NT2/D1 (cell line): Measurements from ENCODE around the gene PACSIN2.
A peak's percentile ranks its signal among the peaks of the same experiment; 100 is the strongest.
"Not testable (repeated sequence)": the region's sequence is repeated elsewhere in the genome, so short reads cannot be mapped to it uniquely, and the experiment has no call there.

ENCODE experiments used
- DNase-seq: peaks from one replicate; pipeline ENCODE4 v3.0.0-alpha.2; 2011; ENCODE audit warnings: low read depth, low spot score
- H3K27me3 ChIP-seq: 2 replicates; pipeline ENCODE4 v1.6.0; 2011; ENCODE audit warnings: mild to moderate bottlenecking; ENCODE audit not compliant: insufficient read length, insufficient read depth
- H3K36me3 ChIP-seq: 2 replicates; pipeline ENCODE4 v1.6.1; 2011; ENCODE audit warnings: mild to moderate bottlenecking, low read length, mixed read lengths; ENCODE audit not compliant: insufficient read depth, insufficient read length
- H3K4me1 ChIP-seq: 2 replicates; pipeline ENCODE4 v1.5.1; 2011; ENCODE audit not compliant: insufficient read depth, insufficient read length
- H3K4me3 ChIP-seq: 2 replicates; pipeline ENCODE4 v1.5.1; 2011; ENCODE audit warnings: low read depth; ENCODE audit not compliant: insufficient read length
- H3K9ac ChIP-seq: 2 replicates; pipeline ENCODE4 v1.6.0; 2011; ENCODE audit warnings: low read depth; ENCODE audit not compliant: insufficient read length
- H3K9me3 ChIP-seq: 2 replicates; pipeline ENCODE4 v1.5.1; 2011; ENCODE audit warnings: mild to moderate bottlenecking, low read length; ENCODE audit not compliant: insufficient read depth
- SUZ12 ChIP-seq: IDR thresholded peaks from 2 replicates; pipeline ENCODE4 v1.6.1; 2011; ENCODE audit not compliant: insufficient read length, insufficient read depth; ENCODE audit errors: extremely low read depth
- YY1 ChIP-seq: IDR thresholded peaks from 2 replicates; pipeline ENCODE4 v1.6.1; 2011; ENCODE audit not compliant: insufficient read length, insufficient read depth
- ZNF274 ChIP-seq: IDR thresholded peaks from 2 replicates; pipeline ENCODE4 v1.6.1; 2011; ENCODE audit warnings: mild to moderate bottlenecking, low read depth, low read length

PACSIN2 gene

GRCh38 chr22:42922374-42923191, 92.4 kb downstream of the PACSIN2 start:
- Histone ChIP-seq H3K4me1 (peaks cover 6% of the 10 kb centered on the region), H3K9me3 (no peaks in the 10 kb centered on the region), H3K4me3 (no peak overlapping the region), H3K36me3 (no peaks in the 10 kb centered on the region), H3K27me3 (no peaks in the 10 kb centered on the region), H3K9ac (no peak overlapping the region)
- TF ChIP-seq ZNF274, result no peak
- no peak for TF ChIP-seq YY1
- no peak for TF ChIP-seq SUZ12
- DNase-seq, result no peak

GRCh38 chr22:42920101-42920820, 94.7 kb downstream of the PACSIN2 start:
- H3K9me3 ChIP-seq, result no peaks in the 10 kb centered on the region
- no peaks in the 10 kb centered on the region for H3K36me3 ChIP-seq
- H3K9ac ChIP-seq, result no peak overlapping the region
- TF ChIP-seq ZNF274 (no peak), YY1 (no peak), SUZ12 (no peak)
- H3K4me1 ChIP-seq, result peaks cover 11% of the 10 kb centered on the region
- no peak overlapping the region for H3K4me3 ChIP-seq
- no peak for DNase-seq
- H3K27me3 ChIP-seq, result no peaks in the 10 kb centered on the region

DNA sequence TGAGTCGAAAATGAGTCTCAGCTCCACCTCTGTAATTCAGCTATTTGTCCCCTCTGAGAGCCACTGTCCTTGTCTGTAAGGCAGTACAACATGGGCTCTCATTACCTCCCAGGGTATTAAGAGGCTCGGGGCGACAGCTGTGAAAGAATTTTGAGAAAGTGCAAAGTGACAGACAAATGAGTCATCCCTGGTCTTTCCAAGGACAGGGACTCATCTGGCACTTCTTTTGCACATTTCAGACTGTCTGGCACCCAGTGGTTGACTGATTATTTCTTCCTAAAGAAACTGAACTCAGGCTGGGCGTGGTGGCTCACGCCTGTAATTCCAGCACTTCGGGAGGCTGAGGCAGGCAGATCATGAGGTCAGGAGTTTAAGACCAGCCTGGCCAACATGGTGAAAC, 95.8 kb downstream of the PACSIN2 start:
- Histone ChIP-seq H3K36me3 (no peaks in the 10 kb centered on the region), H3K4me1 (peaks cover 15% of the 10 kb centered on the region), H3K4me3 (no peak overlapping the region), H3K9ac (no peak overlapping the region), H3K9me3 (no peaks in the 10 kb centered on the region), H3K27me3 (no peaks in the 10 kb centered on the region)
- TF ChIP-seq SUZ12, result no peak
- no peak for TF ChIP-seq YY1
- TF ChIP-seq ZNF274, result no peak
- DNase-seq, result no peak

- H3K4me3 ChIP-seq, result no peak overlapping the region
- peaks cover 15% of the 10 kb centered on the region for H3K4me1 ChIP-seq
- no peak for TF ChIP-seq SUZ12
- no peak for TF ChIP-seq ZNF274
- TF ChIP-seq YY1, result no peak
- no peak for DNase-seq
- no peaks in the 10 kb centered on the region for H3K36me3 ChIP-seq
- H3K9ac ChIP-seq, result no peak overlapping the region
- H3K9me3 ChIP-seq, result no peaks in the 10 kb centered on the region
- H3K27me3 ChIP-seq, result no peaks in the 10 kb centered on the region
Observed at GRCh38 chr22:42918500-42918899, 96.4 kb downstream of the PACSIN2 start.

DNA sequence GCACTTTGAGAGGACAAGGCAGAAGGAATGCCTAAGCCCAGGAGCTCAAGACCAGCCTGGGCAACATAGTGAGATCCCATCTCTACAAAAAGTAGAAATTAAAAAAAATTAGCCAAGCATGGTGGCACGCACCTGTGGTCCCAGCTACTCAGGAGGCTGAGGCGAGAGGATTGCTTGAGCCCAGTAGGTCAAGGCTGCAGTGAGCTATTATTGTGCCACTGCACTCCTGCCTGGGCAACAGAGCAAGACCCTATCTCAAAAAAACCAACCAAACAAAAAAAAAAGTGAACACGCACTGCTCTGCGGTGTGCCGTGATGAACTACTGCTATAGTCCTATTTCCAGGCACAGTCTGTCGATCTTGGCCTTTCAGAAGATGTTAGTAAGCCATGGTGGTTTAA, 97.6 kb downstream of the PACSIN2 start:
- H3K27me3 ChIP-seq, H3K9me3 ChIP-seq: not testable (repeated sequence)

GRCh38 chr22:42915980-42916765, 98.8 kb downstream of the PACSIN2 start:
- peak; percentile 20 for DNase-seq
- Histone ChIP-seq H3K36me3 (peaks cover 7% of the 10 kb centered on the region), H3K27me3 (no peaks in the 10 kb centered on the region), H3K9ac (peak overlapping the region; percentile 42), H3K9me3 (no peaks in the 10 kb centered on the region), H3K4me1 (peaks cover 13% of the 10 kb centered on the region), H3K4me3 (no peak overlapping the region)
- TF ChIP-seq ZNF274 (no peak), SUZ12 (no peak), YY1 (no peak)

More for the DNA sequence above, 97.6 kb downstream of the PACSIN2 start:
- not testable (repeated sequence) for H3K9ac ChIP-seq, H3K36me3 ChIP-seq, DNase-seq, H3K4me3 ChIP-seq
- H3K4me1 ChIP-seq, result peaks cover 14% of the 10 kb centered on the region

GRCh38 chr22:42914511-42915076, 100.4 kb downstream of the PACSIN2 start:
- TF ChIP-seq SUZ12 (no peak), ZNF274 (no peak), YY1 (no peak)
- Histone ChIP-seq H3K27me3 (no peaks in the 10 kb centered on the region), H3K9ac (no peak overlapping the region), H3K4me3 (no peak overlapping the region), H3K4me1 (peaks cover 13% of the 10 kb centered on the region), H3K9me3 (no peaks in the 10 kb centered on the region), H3K36me3 (peaks cover 18% of the 10 kb centered on the region)
- DNase-seq, result no peak
